Measurements from ENCODE around the gene P3H3.

- TF ChIP-seq, protein P1, sequence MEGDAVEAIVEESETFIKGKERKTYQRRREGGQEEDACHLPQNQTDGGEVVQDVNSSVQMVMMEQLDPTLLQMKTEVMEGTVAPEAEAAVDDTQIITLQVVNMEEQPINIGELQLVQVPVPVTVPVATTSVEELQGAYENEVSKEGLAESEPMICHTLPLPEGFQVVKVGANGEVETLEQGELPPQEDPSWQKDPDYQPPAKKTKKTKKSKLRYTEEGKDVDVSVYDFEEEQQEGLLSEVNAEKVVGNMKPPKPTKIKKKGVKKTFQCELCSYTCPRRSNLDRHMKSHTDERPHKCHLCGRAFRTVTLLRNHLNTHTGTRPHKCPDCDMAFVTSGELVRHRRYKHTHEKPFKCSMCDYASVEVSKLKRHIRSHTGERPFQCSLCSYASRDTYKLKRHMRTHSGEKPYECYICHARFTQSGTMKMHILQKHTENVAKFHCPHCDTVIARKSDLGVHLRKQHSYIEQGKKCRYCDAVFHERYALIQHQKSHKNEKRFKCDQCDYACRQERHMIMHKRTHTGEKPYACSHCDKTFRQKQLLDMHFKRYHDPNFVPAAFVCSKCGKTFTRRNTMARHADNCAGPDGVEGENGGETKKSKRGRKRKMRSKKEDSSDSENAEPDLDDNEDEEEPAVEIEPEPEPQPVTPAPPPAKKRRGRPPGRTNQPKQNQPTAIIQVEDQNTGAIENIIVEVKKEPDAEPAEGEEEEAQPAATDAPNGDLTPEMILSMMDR (IDR thresholded peaks at IDR 0.05) = no peak
- TF ChIP-seq POLR2A (IDR thresholded peaks at IDR 0.05) = no peak
Observed at GRCh38 chr12:6813363-6813762, 14.8 kb upstream of the P3H3 start.

All from esophagus squamous epithelium (tissue), 4 donors.